Heart left ventricle (tissue), 16 donors: ENCODE data around the gene GMEB1. TPM values are rescaled to one million over a fixed set of nuclear protein-coding genes. Genes with fewer than 3 reads are reported as not detected.

Experiments used
- ATAC-seq, 4 donors: fragments of 200-7000 bp; cut with Tn5 transposase; one replicate each; pipeline ENCODE4 v1.9.1; 2020 to 2022; ENCODE audit warnings: moderate library complexity in 4 of 4, mild to moderate bottlenecking in 3 of 4, moderate number of reproducible peaks in 1 of 4
- DNase-seq, 5 donors: peaks; one replicate each; pipeline ENCODE4 v3.0.0-alpha.2; 2020
- H3K27ac ChIP-seq, 12 donors: fragments of 200-600 bp; sonication (generic) in 4 of 12; one replicate each; pipeline versions ENCODE4 v1.5.0 to v1.8.0; 2016 to 2022; ENCODE audit warnings: mild to moderate bottlenecking in 2 of 12
- H3K27me3 ChIP-seq, 9 donors: fragments of 200-600 bp; sonication (generic) in 2 of 9; one replicate each; pipeline versions ENCODE4 v1.5.1 to v1.8.0; 2016 to 2022; ENCODE audit warnings: mild to moderate bottlenecking in 3 of 9
- H3K36me3 ChIP-seq, 9 donors: fragments of 200-600 bp; sonication (generic) in 2 of 9; one replicate each; pipeline versions ENCODE4 v1.5.0 to v1.8.0; 2018 to 2022; ENCODE audit warnings: mild to moderate bottlenecking in 2 of 9
- H3K4me1 ChIP-seq, 12 donors: fragments of 200-600 bp; sonication (generic) in 4 of 12; one replicate each; pipeline versions ENCODE4 v1.5.0 to v1.8.0; 2016 to 2022; ENCODE audit warnings: mild to moderate bottlenecking in 3 of 12
- H3K4me3 ChIP-seq, 12 donors: fragments of 200-600 bp; sonication (generic) in 4 of 12; one replicate each; pipeline versions ENCODE4 v1.5.0 to v1.8.0; 2017 to 2022; ENCODE audit warnings: mild to moderate bottlenecking in 9 of 12, moderate library complexity in 4 of 12
- H3K9me3 ChIP-seq, 12 donors: fragments of 200-600 bp; sonication (generic) in 4 of 12; one replicate each; pipeline versions ENCODE4 v1.5.0 to v1.8.0; 2016 to 2022; ENCODE audit warnings: mild to moderate bottlenecking in 1 of 12
- POLR2A ChIP-seq, 2 donors: fragments of 450-650 bp; IDR thresholded peaks; one replicate each; pipeline ENCODE4 v1.6.1; 2017; ENCODE audit warnings: antibody characterized with exemption in 2 of 2, mild to moderate bottlenecking in 2 of 2, moderate library complexity in 2 of 2
- WGBS, 4 donors: extraction: QIAGEN DNeasy Blood & Tissue Kit in 2 of 4; methylation state at CpG; one replicate each; pipeline versions ENCODE4 v1.1.5 to v1.1.7; 2013 to 2018; 5-methylcytosine and 5-hydroxymethylcytosine counted together
- intact Hi-C, 10 donors: fragments of 100-400 bp; cut with DNase I; formaldehyde crosslinking; loops; one replicate each; pipeline versions ENCODE4 v1.11.1 to v1.14.2; 2022
- polyA plus RNA-seq, 2 donors: library from polyadenylated mRNA; stranded (reverse); fragments of 200-250 nt; gene quantifications; one replicate each; pipeline ENCODE4 v1.2.3, GENCODE V29; 2013
- total RNA-seq, 9 donors: library from RNA; depleted of rRNA in 2 of 9; stranded (reverse); fragments of >200 nt in 2 of 9; fragmentation: NEBNext Ultra II Directional in 3 of 9; extraction: Animal tissue kit (Norgen Biotek cat#: 25700) in 3 of 9; gene quantifications; one replicate each; pipeline versions ENCODE4 v1.1.0 to v1.2.4, GENCODE V29; 2016 to 2023
- TF ChIP-seq, protein P1 (sequence below), 12 donors: fragments of 200-600 bp; sonication (generic) in 4 of 12; IDR thresholded peaks; one replicate each; pipeline versions ENCODE4 v1.5.0 to v1.8.0; 2018 to 2022; ENCODE audit warnings: antibody characterized with exemption in 12 of 12, mild to moderate bottlenecking in 5 of 12
- donor health status: ischemic (EF 13 %, LVEDD 7.1; RV severe dilation, severe dysfunction).
- donor health status: healthy with polysubstance abuse.
- donor health status: DM: no; HTN: yes; CAD: no.
- donor health status: DM: no; HTN: no; CAD: no.
- donor health status: ischemic (EF 25% LVEDD 6.9; RV normal size, moderate dysfunction).
- donor health status: ischemic (EF 25% LVEDD 5.7; RV mildly dilated, moderate dysfunction).
- donor health status: healthy.
- donor health status: DM: yes; HTN: yes; CAD: no.
- donor health status: ischemic (EF 35%, LVEDD 5.7; RV mildly dilated, moderate dysfunction).
- donor health status: nonischemic (EF 11% LVEDD 7.7; RV severe dilation, severe dysfunction).
- donor health status: DM: yes; HTN: yes; CAD: no.
- donor health status: PGD.
- donor health status: ischemic (EF 29% LVEDD 5.4; RV normal size, mild dysfunction).
- donor health status: nonischemic (EF 23%, LVEDD 6.1; RV moderate dilation, normal function).

Gene GMEB1
- total and polyA plus RNA-seq, 11 donors: 2.2 to 8.5 (median 6.1) TPM

DNA sequence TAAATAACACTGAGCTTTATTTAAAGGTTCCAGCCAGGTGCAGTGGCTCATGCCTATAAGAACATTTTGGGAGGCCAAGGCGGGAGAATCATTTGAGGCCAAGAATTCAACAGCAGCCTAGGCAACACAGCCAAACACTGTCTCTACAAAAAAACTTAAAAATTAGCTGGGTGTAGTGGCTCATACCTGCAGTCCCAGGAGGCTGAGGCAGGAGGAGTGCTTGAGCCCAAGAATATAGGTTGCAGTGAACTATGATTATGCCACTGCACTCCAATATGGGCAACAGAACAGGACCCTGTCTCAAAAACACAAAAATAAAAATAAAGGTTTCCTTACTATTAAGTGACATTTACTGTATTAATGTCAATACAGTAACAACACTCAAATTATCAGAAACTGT, 27.8 kb upstream of the GMEB1 start:
- H3K27ac ChIP-seq: no peak overlapping the region
- ATAC-seq: no peak
- no peak for DNase-seq
- peaks cover 5 to 32% (median 27%) of the 10 kb centered on the region in 12 donors for H3K4me1 ChIP-seq
- intact Hi-C loops: loop anchor here in 8 of 10 donors (5.0 to 10.0 kb wide), 7 partner anchors 56 to 542 kb away; partner anchors contain the start of genes YTHDF2 (in 2 of the 8) and SRSF4 (in 1 of the 8)
- peaks cover 0 to 5% (median 0%) of the 10 kb centered on the region in 9 donors for H3K36me3 ChIP-seq
- no peaks in the 10 kb centered on the region for H3K27me3 ChIP-seq
- H3K4me3 ChIP-seq: no peak overlapping the region
- no peak for TF ChIP-seq POLR2A (IDR thresholded peaks at IDR 0.05)
- TF ChIP-seq, protein P1, sequence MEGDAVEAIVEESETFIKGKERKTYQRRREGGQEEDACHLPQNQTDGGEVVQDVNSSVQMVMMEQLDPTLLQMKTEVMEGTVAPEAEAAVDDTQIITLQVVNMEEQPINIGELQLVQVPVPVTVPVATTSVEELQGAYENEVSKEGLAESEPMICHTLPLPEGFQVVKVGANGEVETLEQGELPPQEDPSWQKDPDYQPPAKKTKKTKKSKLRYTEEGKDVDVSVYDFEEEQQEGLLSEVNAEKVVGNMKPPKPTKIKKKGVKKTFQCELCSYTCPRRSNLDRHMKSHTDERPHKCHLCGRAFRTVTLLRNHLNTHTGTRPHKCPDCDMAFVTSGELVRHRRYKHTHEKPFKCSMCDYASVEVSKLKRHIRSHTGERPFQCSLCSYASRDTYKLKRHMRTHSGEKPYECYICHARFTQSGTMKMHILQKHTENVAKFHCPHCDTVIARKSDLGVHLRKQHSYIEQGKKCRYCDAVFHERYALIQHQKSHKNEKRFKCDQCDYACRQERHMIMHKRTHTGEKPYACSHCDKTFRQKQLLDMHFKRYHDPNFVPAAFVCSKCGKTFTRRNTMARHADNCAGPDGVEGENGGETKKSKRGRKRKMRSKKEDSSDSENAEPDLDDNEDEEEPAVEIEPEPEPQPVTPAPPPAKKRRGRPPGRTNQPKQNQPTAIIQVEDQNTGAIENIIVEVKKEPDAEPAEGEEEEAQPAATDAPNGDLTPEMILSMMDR (IDR thresholded peaks at IDR 0.05): no peak
- 92 to 95% (median 93%) methylated on average over 1 of the region's 1 CpG for WGBS, 4 donors
- H3K9me3 ChIP-seq: no peaks in the 10 kb centered on the region

DNA sequence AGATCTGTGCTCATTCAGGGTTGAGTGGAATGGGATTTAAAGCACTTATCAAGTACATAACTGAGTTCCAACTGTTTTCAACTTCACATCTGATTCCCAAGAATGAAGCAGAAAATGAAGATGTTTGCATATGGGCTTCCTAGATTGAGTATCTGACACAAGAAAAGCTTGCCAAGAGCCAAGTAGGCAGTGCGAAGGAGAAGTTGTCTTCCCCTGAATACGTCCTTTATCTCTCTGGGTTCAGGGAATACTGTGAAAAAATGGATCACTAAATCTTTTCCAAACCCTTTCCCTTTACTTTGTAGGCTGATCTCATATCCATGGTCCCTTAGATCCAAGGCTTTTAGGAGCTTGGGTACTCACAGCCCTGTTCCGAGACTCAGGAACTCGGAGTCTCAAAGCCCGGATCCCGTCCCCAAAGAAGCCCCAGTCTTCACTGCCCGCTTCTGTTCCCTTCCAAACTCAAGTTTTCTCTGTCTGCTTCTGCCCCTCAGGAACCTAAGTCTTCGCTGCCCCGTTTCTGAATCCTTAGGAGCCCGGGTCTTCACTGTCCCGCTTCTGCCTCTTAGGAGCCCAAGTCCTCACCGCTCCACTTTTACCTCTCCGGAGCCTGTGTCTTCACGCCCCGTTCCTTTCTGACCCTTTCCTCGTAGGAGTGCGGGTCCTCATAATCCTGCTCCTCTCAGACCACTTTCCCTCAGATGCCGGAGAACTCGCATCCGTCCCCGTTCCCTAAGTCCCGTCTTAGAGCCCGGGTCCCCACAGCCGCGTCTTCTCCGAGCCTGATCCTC, 26.3 kb upstream of the GMEB1 start:
- ATAC-seq: peak; percentile 24 to 42 (median 28)
- WGBS, 4 donors: 0 to 1% (median 0%) methylated on average over 26 of the region's 26 CpGs
- intact Hi-C loops: loop anchor here (2.0 to 10.0 kb wide), 9 partner anchors 27 to 540 kb away; partner anchors contain the start of genes YTHDF2 (in 6 of the 10), GMEB1 (in 1 of the 10) and SRSF4 (in 1 of the 10)
- H3K27ac ChIP-seq: peak overlapping the region; percentile 33 to 93 (median 86)
- TF ChIP-seq POLR2A (IDR thresholded peaks at IDR 0.05): no peak
- TF ChIP-seq, protein P1 (IDR thresholded peaks at IDR 0.05): no peak
- no peaks in the 10 kb centered on the region for H3K27me3 ChIP-seq
- no peak for DNase-seq
- no peaks in the 10 kb centered on the region for H3K36me3 ChIP-seq
- H3K4me1 ChIP-seq: peaks cover 6 to 36% (median 28%) of the 10 kb centered on the region in 12 donors
- peak overlapping the region; percentile 43 to 93 (median 76) for H3K4me3 ChIP-seq
- no peaks in the 10 kb centered on the region for H3K9me3 ChIP-seq

DNA sequence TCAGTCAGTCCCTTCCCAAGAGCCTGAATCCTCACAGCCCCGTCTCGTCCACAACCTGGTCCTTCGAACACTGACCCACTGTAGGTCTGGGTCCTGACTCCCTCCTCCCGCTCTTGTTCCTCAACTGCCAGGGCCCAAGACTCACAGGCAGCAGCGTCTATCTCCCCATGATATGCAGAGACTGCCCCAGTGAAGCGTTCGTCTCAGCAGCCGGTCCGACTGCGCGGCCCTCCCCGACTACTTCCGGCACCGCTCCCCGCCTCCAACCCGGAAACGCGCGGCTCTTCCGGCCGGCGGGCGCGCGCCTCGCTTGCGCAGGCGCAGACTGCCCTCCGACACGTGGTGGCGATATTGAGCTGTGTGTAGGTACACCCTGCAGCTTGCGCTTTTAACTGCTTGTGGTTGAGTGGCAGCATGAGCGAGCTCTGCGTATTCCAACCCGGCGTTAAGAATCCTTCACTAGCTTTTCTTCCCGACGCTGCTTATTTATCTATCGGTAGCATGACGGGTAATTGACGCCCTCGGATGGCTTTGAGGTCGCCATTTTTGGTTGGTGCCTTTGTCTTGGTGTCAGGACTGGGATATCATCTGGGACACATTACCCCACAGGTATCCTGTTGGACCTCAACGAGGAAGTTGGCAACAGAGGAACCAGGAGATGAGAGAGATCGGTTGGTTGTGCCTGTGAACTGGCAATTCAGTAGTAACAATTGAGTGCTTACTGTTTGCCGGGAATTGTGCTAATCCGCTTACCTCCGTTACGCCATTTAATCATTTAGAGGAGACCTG, 25.5 kb upstream of the GMEB1 start, which contains the start of gene TAF12:
Gene TAF12 (minus strand): TSS at position 221 of the 789 bp plus-strand sequence. CDS start 20,986 bp downstream, outside the sequence.
- Histone ChIP-seq H3K4me1 (peaks cover 6 to 44% (median 35%) of the 10 kb centered on the region in 12 donors), H3K36me3 (no peaks in the 10 kb centered on the region), H3K27ac (peak within 1 kb of the TSS; percentile 74 to 93 (median 86)), H3K9me3 (no peaks in the 10 kb centered on the region), H3K27me3 (no peaks in the 10 kb centered on the region), H3K4me3 (peak within 1 kb of the TSS; percentile 43 to 93 (median 76))
- intact Hi-C loops: loop anchor here (1.0 to 10.0 kb wide), 10 partner anchors 25 to 539 kb away; partner anchors contain the start of genes YTHDF2 (in 6 of the 10), GMEB1 (in 3 of the 10) and SRSF4 (in 1 of the 10)
- DNase-seq: peak; percentile 92 to 96 (median 94)
- 1 to 4% (median 1%) methylated on average over 32 to 49 of the region's 49 CpGs for WGBS, 4 donors
- peak in 1 of 2 donors; percentile 94 for TF ChIP-seq POLR2A (IDR thresholded peaks at IDR 0.05)
- TF ChIP-seq, protein P1 (IDR thresholded peaks at IDR 0.05): peak in 10 of 12 donors; percentile 24 to 57 (median 44)
- ATAC-seq: peak; percentile 91 to 96 (median 95)
